Cardiac septum (tissue), 1 donor: Measurements from ENCODE around the gene PFKP. TPM values are rescaled to one million over a fixed set of nuclear protein-coding genes. Genes with fewer than 3 reads are reported as not detected.

Source experiments
- DNase-seq: peaks from one replicate; pipeline ENCODE4 v3.0.0-alpha.2; 2020; ENCODE audit warnings: low spot score
- intact Hi-C: fragments of 100-400 bp; cut with DNase I; formaldehyde crosslinking; loops from one replicate; pipeline ENCODE4 v1.14.0; 2022
- total RNA-seq: library from RNA; stranded (reverse); fragmentation: NEBNext Ultra II Directional; extraction: Animal tissue kit (Norgen Biotek cat#: 25700); gene quantifications from one replicate; pipeline ENCODE4 v1.2.1, GENCODE V29; 2021
- donor health status: DM: no; HTN: no; CAD: no.

The PFKP gene
- total RNA-seq, 1 donor from 2014 or later = 215 TPM

GRCh38 chr10:3124412-3125175, 57.2 kb downstream of the PFKP start:
- no peak for DNase-seq
- intact Hi-C loops = no loop called here

GRCh38 chr10:3125527-3126170, 58.3 kb downstream of the PFKP start:
- DNase-seq = no peak
- intact Hi-C loops = no loop called here

GRCh38 chr10:3126249-3126648, 58.9 kb downstream of the PFKP start:
- intact Hi-C loops = no loop called here
- no peak for DNase-seq

DNA sequence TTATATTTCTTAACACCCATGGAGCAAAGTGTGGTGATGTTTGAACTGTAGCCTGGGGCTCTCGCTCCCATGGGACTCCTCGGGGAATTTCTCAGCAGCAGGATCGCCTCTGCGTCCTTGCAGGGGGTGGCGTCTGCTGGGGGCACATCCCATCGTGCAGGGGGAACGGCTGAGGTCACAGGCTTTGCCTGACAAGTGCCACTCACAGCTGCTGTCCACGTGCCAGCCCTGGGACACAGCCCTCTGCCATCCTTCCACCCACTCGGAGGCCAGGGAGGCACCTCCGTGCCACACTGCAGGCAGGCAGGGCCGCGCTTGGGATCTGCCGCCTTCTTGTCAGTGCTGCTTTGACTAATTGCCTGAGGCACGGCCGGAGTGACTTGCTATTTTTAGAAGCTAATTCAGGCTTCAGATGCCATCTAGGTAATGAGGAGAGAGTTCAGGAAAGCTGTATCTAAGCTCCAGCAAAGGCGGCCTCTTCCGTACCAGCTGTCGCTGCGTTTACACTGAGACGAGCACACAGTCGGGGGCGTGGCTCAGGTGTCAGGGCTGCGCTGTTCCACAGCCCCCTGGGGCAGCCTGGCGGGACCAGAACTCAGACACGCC, 59.5 kb downstream of the PFKP start:
- peak; percentile 84 for DNase-seq
- intact Hi-C loops = no loop called here

DNA sequence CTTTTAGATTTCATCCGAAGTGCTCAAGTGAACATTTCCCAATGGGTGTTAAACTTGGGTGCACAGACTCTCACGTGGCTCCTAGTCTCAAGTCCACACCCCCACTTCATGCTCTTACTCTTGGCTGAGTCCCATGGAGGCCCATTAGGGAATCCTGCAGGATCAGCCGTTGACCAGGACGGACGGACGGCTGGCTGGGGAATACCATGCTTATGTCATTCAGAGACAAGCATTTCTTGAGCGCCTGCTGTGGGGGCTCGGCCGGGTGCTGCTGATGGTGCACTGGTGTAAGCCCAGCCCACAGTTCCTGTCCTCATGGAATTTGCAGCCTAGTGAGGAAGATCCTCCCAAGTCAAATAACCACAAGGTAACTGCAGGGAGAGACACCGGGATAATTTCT, 60.6 kb downstream of the PFKP start:
- intact Hi-C loops = no loop called here
- no peak for DNase-seq

DNA sequence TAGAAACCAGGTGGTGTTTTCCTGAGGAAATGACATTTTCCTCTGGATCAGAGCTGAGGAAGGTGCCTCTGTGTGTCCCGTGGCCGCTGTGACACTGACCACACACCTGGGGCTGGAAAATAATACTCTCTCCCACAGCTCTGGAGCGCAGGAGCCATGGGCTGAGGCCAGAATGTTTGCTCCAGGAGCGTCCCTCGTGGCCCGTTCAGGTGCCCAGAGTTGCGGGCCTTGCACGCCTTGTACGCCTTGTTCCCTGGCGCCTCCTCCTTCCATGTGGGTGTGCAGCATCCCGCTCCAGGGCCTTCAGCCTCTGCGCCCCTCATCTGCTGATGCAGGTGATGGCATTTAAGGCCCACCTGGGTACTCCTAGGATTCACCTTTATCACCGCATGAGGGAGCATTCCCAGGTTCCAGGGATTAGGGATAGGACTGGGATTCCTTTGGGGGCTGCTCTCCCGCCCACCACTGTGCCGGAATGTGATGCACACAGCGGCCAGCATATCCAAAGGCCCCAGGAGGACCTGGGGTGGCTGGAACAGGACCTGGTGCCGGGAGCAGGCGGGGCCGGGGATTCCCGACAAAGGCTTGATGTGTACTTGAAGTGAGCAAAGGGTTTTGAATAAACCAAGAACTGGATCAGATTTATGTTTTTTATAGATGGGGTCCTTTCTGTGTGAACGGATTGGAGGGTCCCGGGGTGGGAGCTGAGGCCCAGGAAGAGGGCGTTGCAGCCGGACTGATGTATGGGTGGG, 61.2 kb downstream of the PFKP start:
- DNase-seq = no peak
- intact Hi-C loops = no loop called here

DNA sequence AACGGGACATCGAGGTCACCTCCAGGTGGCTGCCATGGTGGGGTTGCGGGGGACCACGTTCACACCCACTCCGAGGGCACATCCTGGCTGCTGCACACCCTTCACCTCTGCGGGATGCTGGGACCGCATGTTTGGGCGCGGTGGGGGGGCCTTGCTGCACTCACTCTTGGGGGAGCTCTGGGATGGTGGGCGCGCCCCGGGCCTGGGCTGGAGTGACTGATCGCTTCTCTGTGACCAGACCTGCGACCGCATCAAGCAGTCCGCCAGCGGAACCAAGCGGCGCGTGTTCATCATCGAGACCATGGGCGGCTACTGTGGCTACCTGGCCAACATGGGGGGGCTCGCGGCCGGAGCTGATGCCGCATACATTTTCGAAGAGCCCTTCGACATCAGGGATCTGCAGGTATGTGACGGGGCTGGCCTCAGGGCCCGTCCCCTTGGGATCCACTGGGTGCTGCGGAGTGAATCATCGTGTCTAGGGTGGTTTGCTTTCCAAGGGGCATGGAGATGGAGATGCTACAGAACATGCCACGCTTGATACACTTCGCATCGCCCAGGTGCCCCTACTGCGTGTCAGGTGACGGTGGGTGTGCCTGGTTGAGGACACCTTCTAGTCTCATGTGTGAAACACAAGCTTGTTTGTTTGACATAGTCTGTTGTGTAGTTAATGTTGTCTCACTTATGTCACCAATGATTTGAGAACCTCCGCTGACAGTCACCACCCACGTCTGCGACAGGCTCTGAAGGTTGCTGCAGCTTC, 62.4 kb downstream of the PFKP start:
- intact Hi-C loops = no loop called here
- no peak for DNase-seq

- no peak for DNase-seq
- intact Hi-C loops = no loop called here
Observed at GRCh38 chr10:3131098-3131497, 63.8 kb downstream of the PFKP start.

- intact Hi-C loops = no loop called here
- DNase-seq = no peak
Observed at GRCh38 chr10:3132036-3133025, 65.0 kb downstream of the PFKP start.

DNA sequence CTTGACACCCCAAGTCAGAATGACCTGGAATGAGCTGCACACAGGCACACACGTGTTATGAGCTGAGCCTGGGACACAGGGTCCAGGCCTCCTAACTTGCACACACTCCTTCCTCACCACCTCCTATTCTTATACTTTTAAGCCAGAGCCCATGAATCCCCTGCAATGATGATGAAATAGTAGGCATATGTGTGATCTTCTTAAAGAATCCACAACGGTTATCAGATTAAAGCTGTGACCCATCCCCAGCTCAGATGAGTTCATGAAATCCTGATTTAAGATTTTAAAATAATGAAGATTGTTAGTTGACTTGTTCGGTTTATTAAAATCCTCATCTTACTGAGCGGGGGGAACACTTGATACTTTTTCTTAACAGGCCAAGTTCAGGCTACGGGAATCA, 66.6 kb downstream of the PFKP start:
- no peak for DNase-seq
- intact Hi-C loops = no loop called here

DNA sequence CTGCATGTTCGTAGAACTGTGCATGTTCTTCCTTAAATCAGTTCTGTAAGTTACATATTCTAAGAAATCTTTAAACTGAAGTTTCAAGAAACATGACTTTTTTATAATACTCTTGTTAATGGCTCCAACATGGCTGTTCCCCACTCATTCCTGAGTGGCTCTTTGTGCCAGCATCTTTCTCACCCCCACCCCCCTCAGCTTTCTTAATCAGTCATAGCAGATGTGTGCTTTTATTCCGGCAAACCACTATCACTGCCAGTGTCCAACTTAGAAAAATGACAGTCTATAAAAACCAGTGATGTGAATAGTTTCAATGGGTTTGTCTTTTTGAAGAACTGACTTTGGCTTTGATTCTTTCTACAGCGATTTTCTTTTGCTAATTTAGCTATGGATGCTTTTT, 67.7 kb downstream of the PFKP start:
- intact Hi-C loops = no loop called here
- no peak for DNase-seq

GRCh38 chr10:3136336-3136735, 69.0 kb downstream of the PFKP start:
- intact Hi-C loops = no loop called here
- DNase-seq = no peak

- no peak for DNase-seq
- intact Hi-C loops = no loop called here
Observed at GRCh38 chr10:3136763-3137611, 69.6 kb downstream of the PFKP start.

GRCh38 chr10:3137958-3138726, 70.8 kb downstream of the PFKP start:
- intact Hi-C loops = no loop called here
- DNase-seq = no peak

GRCh38 chr10:3139216-3139910, 72.0 kb downstream of the PFKP start:
- DNase-seq = no peak
- intact Hi-C loops = no loop called here

DNA sequence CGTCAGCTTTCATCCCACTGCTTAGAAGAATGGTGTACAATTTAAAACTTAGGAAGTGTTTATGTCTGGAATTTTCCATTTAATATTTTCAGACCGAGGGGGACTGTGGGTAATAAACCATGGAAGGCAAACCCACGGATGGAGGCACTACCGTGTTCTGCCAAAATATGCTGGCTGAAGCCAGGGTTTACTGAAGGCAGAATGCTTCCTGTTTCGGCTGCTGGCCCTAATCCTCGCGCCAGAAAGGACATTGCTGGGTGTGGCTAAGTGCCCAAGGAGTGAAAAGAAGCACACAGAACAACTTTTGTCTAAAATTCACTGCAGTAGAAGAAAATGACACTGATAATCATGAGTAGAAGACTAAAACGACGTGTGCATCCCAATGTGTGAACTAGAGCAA, 72.9 kb downstream of the PFKP start:
- intact Hi-C loops = no loop called here
- no peak for DNase-seq
